ENCODE measurements around the gene KLHL29.

KLHL29 gene

GRCh38 chr2:23745068-23745725 is 360.2 kb downstream of the KLHL29 start:
- no peaks in the 10 kb centered on the region for H3K9me3 ChIP-seq (ENCODE audit: control insufficient read depth, insufficient read depth, low read length)
- no peak for TF ChIP-seq EZH2phosphoT487 (IDR thresholded peaks at IDR 0.05; ENCODE audit: borderline replicate concordance, low read length)
- TF ChIP-seq CTCF (IDR thresholded peaks at IDR 0.05; ENCODE audit: low read depth, low read length, poor library complexity, severe bottlenecking) = no peak
- no peak overlapping the region for H3K4me2 ChIP-seq (ENCODE audit: low read length)
- H3F3A ChIP-seq (ENCODE audit: control insufficient read depth, insufficient read depth) = no peaks in the 10 kb centered on the region
- no peaks in the 10 kb centered on the region for H4K20me1 ChIP-seq (ENCODE audit: control insufficient read depth, insufficient read depth, low read depth, low read length)
- H3K9me2 ChIP-seq (replicated peaks; ENCODE audit: control insufficient read depth, low read length) = no peaks in the 10 kb centered on the region
- no peak overlapping the region for H3K4me3 ChIP-seq (ENCODE audit: low read length)
- no peaks in the 10 kb centered on the region for H3K79me2 ChIP-seq (ENCODE audit: control insufficient read depth, low read length)
- H3K27ac ChIP-seq (ENCODE audit: low read depth, low read length) = no peak overlapping the region
- H3K4me1 ChIP-seq (ENCODE audit: control insufficient read depth, low read length) = no peaks in the 10 kb centered on the region; the same call in 1 of the 2 replicates
- no peaks in the 10 kb centered on the region for H3K27me3 ChIP-seq (ENCODE audit: control insufficient read depth, low read length)
- no peaks in the 10 kb centered on the region for H3K36me3 ChIP-seq (ENCODE audit: control insufficient read depth, low read length)

GRCh38 chr2:23745726-23746105 is 360.7 kb downstream of the KLHL29 start:
- Histone ChIP-seq H3F3A (ENCODE audit: control insufficient read depth, insufficient read depth) (no peaks in the 10 kb centered on the region), H3K36me3 (ENCODE audit: control insufficient read depth, low read length) (no peaks in the 10 kb centered on the region), H3K4me2 (ENCODE audit: low read length) (no peak overlapping the region), H3K27me3 (ENCODE audit: control insufficient read depth, low read length) (no peaks in the 10 kb centered on the region), H3K79me2 (ENCODE audit: control insufficient read depth, low read length) (no peaks in the 10 kb centered on the region), H4K20me1 (ENCODE audit: control insufficient read depth, insufficient read depth, low read depth, low read length) (no peaks in the 10 kb centered on the region), H3K9me2 (replicated peaks; ENCODE audit: control insufficient read depth, low read length) (no peaks in the 10 kb centered on the region), H3K27ac (ENCODE audit: low read depth, low read length) (no peak overlapping the region), H3K4me3 (ENCODE audit: low read length) (no peak overlapping the region), H3K4me1 (ENCODE audit: control insufficient read depth, low read length) (no peaks in the 10 kb centered on the region; the same call in 1 of the 2 replicates), H3K9me3 (ENCODE audit: control insufficient read depth, insufficient read depth, low read length) (no peaks in the 10 kb centered on the region)
- TF ChIP-seq EZH2phosphoT487 (IDR thresholded peaks at IDR 0.05; ENCODE audit: borderline replicate concordance, low read length) = no peak
- TF ChIP-seq CTCF (IDR thresholded peaks at IDR 0.05; ENCODE audit: low read depth, low read length, poor library complexity, severe bottlenecking) = no peak

GRCh38 chr2:23746141-23746863 is 361.3 kb downstream of the KLHL29 start:
- Histone ChIP-seq H3K9me3 (ENCODE audit: control insufficient read depth, insufficient read depth, low read length) (no peaks in the 10 kb centered on the region), H3F3A (ENCODE audit: control insufficient read depth, insufficient read depth) (no peaks in the 10 kb centered on the region), H3K4me1 (ENCODE audit: control insufficient read depth, low read length) (no peaks in the 10 kb centered on the region; the same call in 1 of the 2 replicates), H3K79me2 (ENCODE audit: control insufficient read depth, low read length) (no peaks in the 10 kb centered on the region), H3K36me3 (ENCODE audit: control insufficient read depth, low read length) (peaks cover under 1% of the 10 kb centered on the region; the same call in 1 of the 2 replicates), H3K9me2 (replicated peaks; ENCODE audit: control insufficient read depth, low read length) (no peaks in the 10 kb centered on the region), H4K20me1 (ENCODE audit: control insufficient read depth, insufficient read depth, low read depth, low read length) (no peaks in the 10 kb centered on the region), H3K4me2 (ENCODE audit: low read length) (no peak overlapping the region), H3K4me3 (ENCODE audit: low read length) (no peak overlapping the region), H3K27me3 (ENCODE audit: control insufficient read depth, low read length) (no peaks in the 10 kb centered on the region), H3K27ac (ENCODE audit: low read depth, low read length) (no peak overlapping the region)
- TF ChIP-seq EZH2phosphoT487 (IDR thresholded peaks at IDR 0.05; ENCODE audit: borderline replicate concordance, low read length) (no peak), CTCF (IDR thresholded peaks at IDR 0.05; ENCODE audit: low read depth, low read length, poor library complexity, severe bottlenecking) (no peak)
